Karpas-422 (cell line): Measurements from ENCODE around the gene SHCBP1. TPM values are rescaled to one million over a fixed set of nuclear protein-coding genes. Genes with fewer than 3 reads are reported as not detected.

Experiments
- small RNA-seq: library from RNA; depleted of rRNA; stranded (forward); fragments of <200 nt; gene quantifications from one replicate; pipeline ENCODE3, GENCODE V24; 2014
- total RNA-seq: library from RNA; depleted of rRNA; stranded (reverse); fragments of >200 nt; shearing (Covaris generic); gene quantifications from 2 replicates; pipeline ENCODE4 v1.2.3, GENCODE V29; 2014; ENCODE audit warnings: low replicate concordance; rRNA removed

Gene SHCBP1
- total RNA-seq, 1 experiment from 2014 or later, result 15.7 TPM

Small RNA genes within 50 kb of the gene (small RNA-seq; reads per million reads assigned to genes)
- gene RNU6-845P, result not detected

Other genes with a start within 250 kb of the SHCBP1 start
- 47.5 and 91.1 TPM in 2 replicates for gene VPS35, start 67.8 kb upstream of the SHCBP1 start, total RNA-seq
- 24.4 and 38.0 TPM in 2 replicates for gene ORC6, start 68.3 kb upstream of the SHCBP1 start, total RNA-seq
- gene MYLK3, start 127.0 kb upstream of the SHCBP1 start, total RNA-seq, result 0.72 and 1.3 TPM in 2 replicates
- gene C16orf87, start 209.8 kb upstream of the SHCBP1 start, total RNA-seq, result 25.3 and 37.8 TPM in 2 replicates